SK-N-SH treated with all-trans-retinoic acid at 6 μM for 48 hours (cell line): ENCODE results near the gene GAREM2.

Experiments used
- ATAC-seq: fragments of 200-7000 bp; cut with Tn5 transposase; 3 replicates; pipeline ENCODE4 v1.9.1; 2020; ENCODE audit warnings: mild to moderate bottlenecking, moderate library complexity
- ARNTL ChIP-seq: fragments of 450-650 bp; formaldehyde crosslinking; IDR thresholded peaks from 2 replicates; pipeline ENCODE4 v1.5.0; 2020; ENCODE audit warnings: low read depth, mild to moderate bottlenecking, moderate library complexity, borderline replicate concordance
- BACH2 ChIP-seq: fragments of 250-450 bp; sonication (Bioruptor Pico); IDR thresholded peaks from 2 replicates; pipeline ENCODE4 v1.9.0; 2021; ENCODE audit warnings: mild to moderate bottlenecking, borderline replicate concordance
- CSDC2 ChIP-seq: fragments of 250-450 bp; sonication (Bioruptor Pico); IDR thresholded peaks from 2 replicates; pipeline ENCODE4 v1.5.0; 2020; ENCODE audit warnings: mild to moderate bottlenecking, moderate library complexity
- ESRRG ChIP-seq: fragments of 250-450 bp; sonication (Bioruptor Pico); IDR thresholded peaks from 2 replicates; pipeline ENCODE4 v1.6.1; 2021; ENCODE audit warnings: mild to moderate bottlenecking
- GLIS3 ChIP-seq: fragments of 250-450 bp; sonication (Bioruptor Pico); IDR thresholded peaks from 2 replicates; pipeline ENCODE4 v1.5.0; 2020; ENCODE audit warnings: mild to moderate bottlenecking, moderate library complexity
- ISL1 ChIP-seq: fragments of 250-450 bp; sonication (Bioruptor Pico); IDR thresholded peaks from 2 replicates; pipeline ENCODE4 v2.1.2; 2022; ENCODE audit warnings: mild to moderate bottlenecking, moderate library complexity
- OSR1 ChIP-seq: fragments of 250-450 bp; sonication (Bioruptor Pico); IDR thresholded peaks from 2 replicates; pipeline ENCODE4 v1.8.0; 2022; ENCODE audit warnings: moderate library complexity, mild to moderate bottlenecking, inconsistent platforms
- PATZ1 ChIP-seq: fragments of 250-450 bp; sonication (Bioruptor Pico); IDR thresholded peaks from 2 replicates; pipeline ENCODE4 v1.8.0; 2020; ENCODE audit warnings: mild to moderate bottlenecking, moderate library complexity, borderline replicate concordance
- RARB ChIP-seq: fragments of 250-450 bp; sonication (Bioruptor Pico); IDR thresholded peaks from 2 replicates; pipeline ENCODE4 v1.8.0; 2021; ENCODE audit warnings: mild to moderate bottlenecking, moderate library complexity
- TCF4 ChIP-seq: fragments of 250-450 bp; sonication (Bioruptor Pico); IDR thresholded peaks from 2 replicates; pipeline ENCODE4 v1.8.0; 2021; ENCODE audit warnings: mild to moderate bottlenecking, moderate library complexity, borderline replicate concordance
- TOX ChIP-seq: fragments of 250-450 bp; sonication (Bioruptor Pico); IDR thresholded peaks from 2 replicates; pipeline ENCODE4 v1.8.0; 2021; ENCODE audit warnings: mild to moderate bottlenecking, moderate library complexity, borderline replicate concordance
- ZC3H10 ChIP-seq: fragments of 250-450 bp; sonication (Bioruptor Pico); IDR thresholded peaks from 2 replicates; pipeline ENCODE4 v1.5.1; 2021; ENCODE audit warnings: mild to moderate bottlenecking, moderate library complexity
- ZFP3 ChIP-seq: fragments of 250-450 bp; sonication (Bioruptor Pico); IDR thresholded peaks from 2 replicates; pipeline ENCODE4 v1.5.0; 2020; ENCODE audit warnings: mild to moderate bottlenecking, moderate library complexity
- ZFP30 ChIP-seq: fragments of 450-650 bp; formaldehyde crosslinking; IDR thresholded peaks from 2 replicates; pipeline ENCODE4 v1.5.0; 2022; ENCODE audit warnings: mild to moderate bottlenecking, moderate library complexity
- ZNF565 ChIP-seq: fragments of 450-650 bp; formaldehyde crosslinking; conservative IDR thresholded peaks from 2 replicates; pipeline ENCODE4 v1.5.0; 2020; ENCODE audit warnings: low read depth, mild to moderate bottlenecking, moderate library complexity
- ZNF70 ChIP-seq: fragments of 450-650 bp; formaldehyde crosslinking; IDR thresholded peaks from 2 replicates; pipeline ENCODE4 v1.5.0; 2020; ENCODE audit warnings: mild to moderate bottlenecking, moderate library complexity
- TF ChIP-seq, protein P1 (sequence below): fragments of 250-450 bp; sonication (Bioruptor Pico); IDR thresholded peaks from 2 replicates; pipeline ENCODE4 v1.5.1; 2020; ENCODE audit warnings: low read depth, mild to moderate bottlenecking, moderate library complexity
- TF ChIP-seq, protein P2 (sequence below): fragments of 250-450 bp; sonication (Bioruptor Pico); IDR thresholded peaks from 2 replicates; pipeline ENCODE4 v1.5.0; 2020; ENCODE audit warnings: mild to moderate bottlenecking, moderate library complexity
- TF ChIP-seq, protein P3 (sequence below): fragments of 250-450 bp; sonication (Bioruptor Pico); IDR thresholded peaks from 2 replicates; pipeline ENCODE4 v1.5.1; 2021; ENCODE audit warnings: mild to moderate bottlenecking, moderate library complexity

The GAREM2 gene

DNA sequence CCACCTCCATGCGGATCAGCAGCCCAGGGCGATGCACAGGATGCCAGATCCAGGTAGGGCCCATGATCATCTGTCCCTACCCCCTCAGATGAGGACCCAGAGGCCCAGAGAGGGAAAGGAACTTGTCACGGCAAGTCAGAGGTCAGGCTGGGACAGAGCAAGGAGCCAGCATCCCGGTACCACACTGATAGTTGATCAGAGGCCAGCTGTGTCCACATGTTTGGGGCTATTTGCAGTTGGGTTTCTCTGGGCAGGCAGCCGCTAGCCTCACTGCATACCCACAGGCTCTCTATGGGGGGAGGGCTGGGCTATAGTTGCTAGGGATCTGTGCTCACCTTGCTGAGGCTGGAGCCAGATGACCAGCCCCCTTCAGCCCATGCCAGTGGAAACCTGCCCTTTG lies 9.6 kb downstream of the GAREM2 start:
- no peak for TF ChIP-seq ESRRG (CRISPR knock-in tag)
- ATAC-seq, result no peak

- ATAC-seq, result no peak
- TF ChIP-seq ESRRG (CRISPR knock-in tag) (no peak), ZFP3 (CRISPR knock-in tag) (no peak), ZNF70 (no peak), ARNTL (CRISPR knock-in tag) (no peak), GLIS3 (CRISPR knock-in tag) (no peak), OSR1 (CRISPR knock-in tag) (no peak), PATZ1 (CRISPR knock-in tag) (no peak), RARB (CRISPR knock-in tag) (no peak), TOX (CRISPR knock-in tag) (no peak), CSDC2 (CRISPR knock-in tag) (no peak), BACH2 (CRISPR knock-in tag) (no peak), ZC3H10 (no peak), TCF4 (CRISPR knock-in tag) (no peak)
- TF ChIP-seq, protein P1, sequence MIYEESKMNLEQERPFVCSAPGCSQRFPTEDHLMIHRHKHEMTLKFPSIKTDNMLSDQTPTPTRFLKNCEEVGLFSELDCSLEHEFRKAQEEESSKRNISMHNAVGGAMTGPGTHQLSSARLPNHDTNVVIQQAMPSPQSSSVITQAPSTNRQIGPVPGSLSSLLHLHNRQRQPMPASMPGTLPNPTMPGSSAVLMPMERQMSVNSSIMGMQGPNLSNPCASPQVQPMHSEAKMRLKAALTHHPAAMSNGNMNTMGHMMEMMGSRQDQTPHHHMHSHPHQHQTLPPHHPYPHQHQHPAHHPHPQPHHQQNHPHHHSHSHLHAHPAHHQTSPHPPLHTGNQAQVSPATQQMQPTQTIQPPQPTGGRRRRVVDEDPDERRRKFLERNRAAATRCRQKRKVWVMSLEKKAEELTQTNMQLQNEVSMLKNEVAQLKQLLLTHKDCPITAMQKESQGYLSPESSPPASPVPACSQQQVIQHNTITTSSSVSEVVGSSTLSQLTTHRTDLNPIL (CRISPR knock-in tag), result no peak
These were observed 10.2 kb downstream of the GAREM2 start for GRCh38 chr2:26182887-26183630.

GRCh38 chr2:26184121-26184520 lies 11.2 kb downstream of the GAREM2 start:
- TF ChIP-seq ZNF565 (CRISPR knock-in tag), result no peak
- TF ChIP-seq, protein P2, sequence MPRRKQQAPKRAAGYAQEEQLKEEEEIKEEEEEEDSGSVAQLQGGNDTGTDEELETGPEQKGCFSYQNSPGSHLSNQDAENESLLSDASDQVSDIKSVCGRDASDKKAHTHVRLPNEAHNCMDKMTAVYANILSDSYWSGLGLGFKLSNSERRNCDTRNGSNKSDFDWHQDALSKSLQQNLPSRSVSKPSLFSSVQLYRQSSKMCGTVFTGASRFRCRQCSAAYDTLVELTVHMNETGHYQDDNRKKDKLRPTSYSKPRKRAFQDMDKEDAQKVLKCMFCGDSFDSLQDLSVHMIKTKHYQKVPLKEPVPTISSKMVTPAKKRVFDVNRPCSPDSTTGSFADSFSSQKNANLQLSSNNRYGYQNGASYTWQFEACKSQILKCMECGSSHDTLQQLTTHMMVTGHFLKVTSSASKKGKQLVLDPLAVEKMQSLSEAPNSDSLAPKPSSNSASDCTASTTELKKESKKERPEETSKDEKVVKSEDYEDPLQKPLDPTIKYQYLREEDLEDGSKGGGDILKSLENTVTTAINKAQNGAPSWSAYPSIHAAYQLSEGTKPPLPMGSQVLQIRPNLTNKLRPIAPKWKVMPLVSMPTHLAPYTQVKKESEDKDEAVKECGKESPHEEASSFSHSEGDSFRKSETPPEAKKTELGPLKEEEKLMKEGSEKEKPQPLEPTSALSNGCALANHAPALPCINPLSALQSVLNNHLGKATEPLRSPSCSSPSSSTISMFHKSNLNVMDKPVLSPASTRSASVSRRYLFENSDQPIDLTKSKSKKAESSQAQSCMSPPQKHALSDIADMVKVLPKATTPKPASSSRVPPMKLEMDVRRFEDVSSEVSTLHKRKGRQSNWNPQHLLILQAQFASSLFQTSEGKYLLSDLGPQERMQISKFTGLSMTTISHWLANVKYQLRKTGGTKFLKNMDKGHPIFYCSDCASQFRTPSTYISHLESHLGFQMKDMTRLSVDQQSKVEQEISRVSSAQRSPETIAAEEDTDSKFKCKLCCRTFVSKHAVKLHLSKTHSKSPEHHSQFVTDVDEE (CRISPR knock-in tag), result no peak
- TF ChIP-seq, protein P1 (CRISPR knock-in tag), result no peak
- no peak for TF ChIP-seq TCF4 (CRISPR knock-in tag)
- TF ChIP-seq CSDC2 (CRISPR knock-in tag), result no peak
- no peak for TF ChIP-seq RARB (CRISPR knock-in tag)
- TF ChIP-seq ZNF70, result no peak
- TF ChIP-seq BACH2 (CRISPR knock-in tag), result no peak
- no peak for ATAC-seq

- ATAC-seq, result no peak
- TF ChIP-seq ZC3H10, result no peak
- TF ChIP-seq GLIS3 (CRISPR knock-in tag), result no peak
- TF ChIP-seq ZNF70, result no peak
- TF ChIP-seq, protein P3, sequence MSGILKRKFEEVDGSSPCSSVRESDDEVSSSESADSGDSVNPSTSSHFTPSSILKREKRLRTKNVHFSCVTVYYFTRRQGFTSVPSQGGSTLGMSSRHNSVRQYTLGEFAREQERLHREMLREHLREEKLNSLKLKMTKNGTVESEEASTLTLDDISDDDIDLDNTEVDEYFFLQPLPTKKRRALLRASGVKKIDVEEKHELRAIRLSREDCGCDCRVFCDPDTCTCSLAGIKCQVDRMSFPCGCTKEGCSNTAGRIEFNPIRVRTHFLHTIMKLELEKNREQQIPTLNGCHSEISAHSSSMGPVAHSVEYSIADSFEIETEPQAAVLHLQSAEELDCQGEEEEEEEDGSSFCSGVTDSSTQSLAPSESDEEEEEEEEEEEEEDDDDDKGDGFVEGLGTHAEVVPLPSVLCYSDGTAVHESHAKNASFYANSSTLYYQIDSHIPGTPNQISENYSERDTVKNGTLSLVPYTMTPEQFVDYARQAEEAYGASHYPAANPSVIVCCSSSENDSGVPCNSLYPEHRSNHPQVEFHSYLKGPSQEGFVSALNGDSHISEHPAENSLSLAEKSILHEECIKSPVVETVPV (CRISPR knock-in tag), result no peak
- no peak for TF ChIP-seq RARB (CRISPR knock-in tag)
- TF ChIP-seq ZFP30 (CRISPR knock-in tag), result no peak
- no peak for TF ChIP-seq ISL1 (CRISPR knock-in tag)
- TF ChIP-seq ESRRG (CRISPR knock-in tag), result no peak
- TF ChIP-seq TCF4 (CRISPR knock-in tag), result no peak
These were observed 11.8 kb downstream of the GAREM2 start for GRCh38 chr2:26184555-26185303.
